Measurements from ENCODE around the gene ARHGAP15. TPM values are rescaled to one million over a fixed set of nuclear protein-coding genes. Genes with fewer than 3 reads are reported as not detected.
"Not testable (repeated sequence)": the region's sequence is repeated elsewhere in the genome, so short reads cannot be mapped to it uniquely, and the experiment has no call there.

ARHGAP15 gene
- total RNA-seq, 1 donor from 2014 or later = 191 TPM

DNA sequence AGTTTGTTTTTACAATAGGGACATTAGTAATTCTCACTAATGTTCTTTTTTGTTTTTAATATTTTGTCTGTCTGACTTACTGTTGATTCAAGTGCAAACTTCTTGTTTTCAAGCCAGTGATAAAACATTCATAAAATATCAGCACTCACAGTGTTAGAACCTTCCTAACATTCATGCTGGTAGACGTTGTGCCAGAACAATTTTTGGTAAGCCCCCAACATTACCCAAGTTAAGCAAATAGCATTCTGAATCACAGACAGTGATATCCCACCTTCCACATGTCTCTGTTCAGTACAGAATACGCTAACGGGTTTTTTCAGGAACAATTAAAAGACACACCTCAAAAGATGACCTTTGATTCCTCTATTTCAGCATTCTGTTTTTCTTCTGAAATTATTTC is 390.3 kb downstream of the ARHGAP15 start:
- intact Hi-C loops (cut with micrococcal nuclease) = no loop called here

GRCh38 chr2:143521396-143521795 is 392.2 kb downstream of the ARHGAP15 start:
- intact Hi-C loops (cut with micrococcal nuclease) = no loop called here

- intact Hi-C loops (cut with micrococcal nuclease) = no loop called here
Observed at GRCh38 chr2:143522699-143523098, 393.5 kb downstream of the ARHGAP15 start.

DNA sequence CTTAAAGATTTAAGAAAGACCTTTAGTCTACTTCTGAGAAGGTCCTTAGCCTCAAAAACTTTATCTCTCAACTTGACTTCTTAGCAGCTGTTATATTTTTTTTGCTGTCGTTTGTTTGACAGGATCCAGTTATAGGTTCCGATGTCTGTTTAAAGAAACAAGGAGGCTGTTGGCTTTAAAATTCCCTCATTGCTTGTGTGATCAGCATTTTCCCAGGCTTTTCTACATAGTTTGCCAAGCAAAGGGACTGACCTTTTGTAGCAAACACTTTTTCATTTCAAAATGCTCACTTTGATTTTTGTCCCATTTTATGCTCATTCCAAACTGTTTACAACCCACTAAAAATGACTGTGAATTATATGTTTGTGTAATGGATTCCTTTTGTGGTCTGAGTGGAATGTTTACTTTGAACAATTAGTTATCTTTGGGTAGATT is 394.9 kb downstream of the ARHGAP15 start:
- intact Hi-C loops (cut with micrococcal nuclease) = no loop called here

DNA sequence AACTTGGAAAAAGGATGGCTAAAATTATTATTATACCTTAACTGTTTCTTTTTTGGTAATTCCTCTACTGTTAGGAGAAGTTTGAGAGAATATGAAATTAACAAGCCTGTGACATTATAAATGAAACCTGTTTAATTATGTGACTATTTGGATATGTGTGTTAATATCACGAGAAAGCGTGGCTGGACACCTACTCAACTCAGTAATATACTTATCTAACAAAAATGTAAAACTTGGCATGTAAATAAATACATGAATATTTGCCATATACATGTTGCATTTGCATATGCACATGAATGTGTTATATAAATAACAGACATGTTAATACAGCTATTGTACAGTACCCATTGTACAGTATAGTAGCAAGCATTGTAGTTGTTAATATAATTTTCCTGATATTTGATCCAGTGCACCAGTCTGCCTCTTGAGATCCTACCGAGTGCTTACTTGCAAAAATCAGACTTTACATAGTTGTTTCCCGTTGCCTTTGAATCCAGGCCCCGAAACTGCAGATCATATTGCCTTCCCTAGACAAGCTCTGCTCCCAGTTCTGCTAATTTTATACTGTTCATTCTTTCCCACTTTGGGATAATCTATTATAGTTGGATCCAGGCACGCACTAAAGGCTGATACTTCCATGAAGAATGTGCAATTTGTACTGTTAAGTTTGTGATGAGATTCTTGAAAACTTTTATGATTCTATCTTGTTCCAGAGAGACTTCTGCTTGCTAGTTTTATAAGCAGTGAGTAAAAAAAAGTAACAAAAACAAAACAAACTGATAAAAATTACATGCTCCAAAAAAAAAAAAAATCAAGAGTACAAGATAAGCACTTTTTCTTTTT is 395.6 kb downstream of the ARHGAP15 start:
- intact Hi-C loops (cut with micrococcal nuclease) = no loop called here

GRCh38 chr2:143525402-143525860 is 396.2 kb downstream of the ARHGAP15 start:
- intact Hi-C loops (cut with micrococcal nuclease) = no loop called here

DNA sequence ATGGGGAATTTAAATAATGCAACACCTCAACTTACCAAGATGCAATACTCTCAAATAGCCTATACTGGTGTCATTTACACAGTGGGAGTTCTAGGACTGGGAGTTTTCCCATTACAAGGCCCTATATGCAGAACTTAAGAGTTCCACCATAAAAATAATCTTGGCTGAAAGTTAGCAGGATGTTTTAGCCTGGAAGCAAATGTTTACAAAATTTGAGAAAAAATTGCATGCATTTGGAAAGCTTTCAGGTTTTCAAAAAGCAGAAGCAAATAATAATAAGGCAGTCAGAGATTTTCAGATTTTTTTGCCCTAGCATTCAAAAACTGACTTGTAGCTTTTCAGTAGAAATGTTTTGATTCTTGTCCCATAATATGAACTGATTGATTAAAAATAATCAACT is 397.3 kb downstream of the ARHGAP15 start:
- intact Hi-C loops (cut with micrococcal nuclease) = no loop called here

GRCh38 chr2:143528021-143528420 is 398.8 kb downstream of the ARHGAP15 start:
- intact Hi-C loops (cut with micrococcal nuclease) = no loop called here

DNA sequence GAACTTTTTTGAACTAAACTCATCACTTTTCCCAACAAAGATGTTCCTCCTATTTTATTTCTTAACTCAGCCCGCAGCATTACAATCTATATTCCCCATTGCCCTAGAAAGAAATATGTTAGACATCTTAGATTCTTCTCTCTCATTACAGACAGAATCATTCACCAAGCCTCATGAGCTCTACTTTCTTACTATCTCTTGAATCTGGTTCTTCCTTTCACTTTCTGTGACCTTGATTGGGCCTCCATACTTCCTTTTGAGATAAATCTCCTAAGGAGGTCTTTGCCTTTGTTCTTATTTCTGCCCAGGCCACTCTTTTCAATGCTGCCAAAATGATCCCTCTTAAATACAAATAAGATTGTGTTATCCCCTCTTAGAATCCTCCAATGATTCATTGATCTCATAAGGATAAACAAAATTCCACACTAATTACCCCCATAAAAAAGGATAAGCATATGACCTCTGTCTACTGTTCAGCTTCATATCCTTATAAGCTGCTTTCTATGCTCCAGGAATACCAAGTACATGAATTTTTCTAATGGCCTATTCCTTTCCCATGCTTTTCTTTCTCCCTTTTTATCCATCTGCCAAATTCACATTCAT is 400.0 kb downstream of the ARHGAP15 start:
- intact Hi-C loops (cut with micrococcal nuclease) = no loop called here

DNA sequence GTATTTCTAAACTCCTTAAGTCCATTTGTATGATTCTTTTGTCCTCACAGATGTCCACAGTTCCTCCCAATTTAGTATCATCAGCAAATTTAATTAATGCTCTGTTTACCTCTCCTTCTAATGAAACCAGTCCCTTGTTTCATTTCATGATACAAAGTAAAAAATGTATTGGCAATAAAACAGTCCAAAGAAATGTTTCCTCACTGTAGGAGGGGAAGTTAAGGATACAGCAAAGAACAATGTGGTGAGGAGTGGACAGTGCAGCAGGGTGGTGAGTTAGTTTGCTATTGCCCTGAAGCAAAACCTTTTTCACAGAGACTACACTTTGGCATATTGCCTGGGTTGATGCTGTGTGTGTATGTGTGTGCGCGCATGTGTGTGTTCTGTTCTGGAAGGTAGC is 401.5 kb downstream of the ARHGAP15 start:
- intact Hi-C loops (cut with micrococcal nuclease) = no loop called here

DNA sequence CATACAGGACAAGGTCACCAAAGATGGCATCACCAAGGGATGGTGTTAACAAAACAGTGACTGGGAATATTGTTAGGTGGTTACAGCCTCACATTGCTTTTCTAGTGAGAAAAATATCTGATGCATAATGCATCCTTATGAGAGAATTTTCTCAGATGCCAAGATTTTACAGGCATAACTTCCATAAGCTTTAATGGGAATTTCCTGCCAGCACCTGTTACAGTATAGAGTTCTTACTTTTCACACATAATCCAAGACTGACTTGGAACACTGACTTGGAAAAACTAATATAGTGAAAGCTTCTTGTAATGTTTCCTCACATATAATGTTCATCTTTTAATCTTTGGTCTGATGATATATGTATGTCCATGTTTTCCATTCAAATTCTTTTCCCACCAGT is 402.8 kb downstream of the ARHGAP15 start:
- intact Hi-C loops (cut with micrococcal nuclease) = no loop called here

DNA sequence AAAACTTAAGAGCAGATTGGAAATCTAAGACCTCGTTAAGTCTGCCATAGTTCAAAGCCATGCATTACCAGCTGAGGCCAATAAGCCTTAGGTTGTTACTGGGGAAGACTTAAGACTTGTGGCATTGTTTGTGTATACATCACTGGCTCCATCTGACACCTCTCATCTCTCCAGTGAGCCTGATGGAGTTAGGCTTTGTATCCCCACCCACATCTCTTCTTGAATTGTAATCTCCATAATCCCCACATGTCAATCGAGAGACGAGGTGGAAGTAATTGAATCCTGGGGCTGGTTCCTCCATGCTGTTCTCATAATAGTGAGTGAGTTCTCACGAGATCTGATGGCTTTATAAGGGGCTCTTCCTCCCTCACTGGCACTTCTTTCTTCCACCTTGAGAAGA is 404.6 kb downstream of the ARHGAP15 start:
- intact Hi-C loops (cut with micrococcal nuclease) = no loop called here

- intact Hi-C loops (cut with micrococcal nuclease) = no loop called here
Observed at GRCh38 chr2:143535802-143536201, 406.6 kb downstream of the ARHGAP15 start.

GRCh38 chr2:143541899-143542298 is 412.7 kb downstream of the ARHGAP15 start:
- intact Hi-C loops (cut with micrococcal nuclease) = not testable (repeated sequence)

GRCh38 chr2:143545059-143545948 is 416.1 kb downstream of the ARHGAP15 start:
- intact Hi-C loops (cut with micrococcal nuclease) = no loop called here

- intact Hi-C loops (cut with micrococcal nuclease) = no loop called here
Observed at GRCh38 chr2:143545949-143546255, 416.7 kb downstream of the ARHGAP15 start.

DNA sequence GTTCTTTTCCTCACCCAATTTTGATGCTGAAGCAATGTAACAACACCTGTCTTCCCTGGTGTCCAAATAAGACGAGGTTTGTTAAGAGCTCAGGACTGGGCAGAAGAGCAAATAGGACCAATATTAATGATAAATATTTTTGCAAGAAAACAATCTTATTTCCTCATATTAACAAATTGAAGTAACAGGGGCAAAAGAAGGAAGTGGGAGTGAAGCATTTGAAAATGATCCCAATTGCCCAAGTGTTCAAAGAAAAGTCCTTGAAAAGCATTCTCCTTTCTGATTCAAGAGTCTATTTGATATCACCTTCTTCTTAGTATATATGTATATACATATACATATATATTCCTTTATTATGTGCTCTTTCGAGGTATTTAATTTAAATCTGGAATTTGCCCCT is 418.8 kb downstream of the ARHGAP15 start:
- intact Hi-C loops (cut with micrococcal nuclease) = no loop called here

- intact Hi-C loops (cut with micrococcal nuclease) = no loop called here
Observed at GRCh38 chr2:143550500-143550899, 421.3 kb downstream of the ARHGAP15 start.

- intact Hi-C loops (cut with micrococcal nuclease) = no loop called here
Observed at GRCh38 chr2:143551971-143552650, 422.9 kb downstream of the ARHGAP15 start.

DNA sequence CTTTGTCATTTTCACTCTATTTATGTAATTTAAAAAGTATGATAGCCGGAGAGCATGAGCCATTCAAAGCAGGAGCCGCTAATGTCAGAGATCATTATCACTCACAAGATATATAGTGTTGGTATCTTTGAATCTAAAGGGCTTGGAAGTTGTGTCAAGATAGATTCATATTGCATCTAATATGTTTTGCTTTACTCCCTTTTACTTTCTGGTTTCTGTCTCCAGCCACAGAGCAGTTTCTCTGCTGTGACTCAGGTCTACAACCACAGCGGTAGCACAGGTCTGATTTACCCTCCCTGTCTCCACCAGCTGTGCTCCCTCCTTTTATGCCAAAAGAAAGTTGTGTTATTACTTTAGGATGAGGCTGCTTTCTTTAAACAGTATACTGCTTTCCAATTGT is 424.0 kb downstream of the ARHGAP15 start:
- intact Hi-C loops (cut with micrococcal nuclease) = no loop called here

GRCh38 chr2:143558665-143559064 is 429.4 kb downstream of the ARHGAP15 start:
- intact Hi-C loops (cut with micrococcal nuclease) = no loop called here

Measured in T-helper 2 cell treated with Interferon-gamma antibody and Interleukin-4, amounts not matched to agents 100 ng/mL and 5 ng/mL, for 36 hours (primary cell).